ENCODE results near the gene PRMT7. TPM values are rescaled to one million over a fixed set of nuclear protein-coding genes. Genes with fewer than 3 reads are reported as not detected.

Gene PRMT7
- total RNA-seq, 1 experiment from 2014 or later, result 44.6 TPM

DNA sequence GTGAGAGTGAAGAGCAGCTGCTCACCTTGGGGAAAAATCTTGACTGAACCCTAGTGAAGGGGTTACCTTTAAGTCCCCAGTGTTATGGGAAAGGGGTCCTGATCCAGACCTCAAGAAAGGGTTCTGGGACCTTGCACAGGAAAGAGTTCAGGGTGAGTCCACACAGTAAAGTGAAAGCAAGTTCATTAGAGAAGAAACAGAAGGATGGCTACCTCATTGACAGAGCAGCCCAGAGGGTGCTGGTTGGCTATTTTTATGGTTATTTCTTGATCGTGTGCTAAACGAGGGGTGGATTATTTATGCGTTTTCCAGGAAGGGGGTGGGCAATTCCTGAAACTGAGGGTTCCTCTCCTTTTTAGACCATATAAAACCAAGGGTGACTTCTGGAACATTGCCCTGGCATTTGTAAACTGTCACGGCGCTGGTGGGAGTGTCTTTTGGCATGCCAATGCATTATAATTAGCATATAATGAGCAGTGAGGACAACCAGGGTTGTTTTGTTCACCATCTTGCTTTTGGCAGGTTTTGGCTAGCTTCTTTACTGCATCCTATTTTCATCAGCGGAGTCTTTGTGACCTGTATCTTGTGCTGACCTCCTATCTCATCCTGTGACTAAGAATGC lies 79.0 kb downstream of the PRMT7 start:
- DNase-seq, result no peak
- Histone ChIP-seq H3K27ac (ENCODE audit: low read length) (no peak overlapping the region), H3K9me2 (replicated peaks; ENCODE audit: insufficient read depth, low read length) (no peaks in the 10 kb centered on the region), H3K4me3 (ENCODE audit: low read length) (no peak overlapping the region), H2AFZ (ENCODE audit: low read length) (no peak overlapping the region), H3K9me3 (ENCODE audit: low read length) (no peaks in the 10 kb centered on the region), H4K20me1 (ENCODE audit: insufficient read depth, low read depth, low read length) (no peaks in the 10 kb centered on the region), H3K4me2 (ENCODE audit: low read depth, low read length, poor library complexity, severe bottlenecking) (no peak overlapping the region), H3K36me3 (ENCODE audit: insufficient read depth, low read length) (no peaks in the 10 kb centered on the region), H3K27me3 (ENCODE audit: low read length) (no peaks in the 10 kb centered on the region), H3K79me2 (ENCODE audit: low read length) (no peaks in the 10 kb centered on the region), H3K4me1 (ENCODE audit: low read length) (peaks cover 12% of the 10 kb centered on the region), H3K9ac (ENCODE audit: low read length) (no peak overlapping the region)

DNA sequence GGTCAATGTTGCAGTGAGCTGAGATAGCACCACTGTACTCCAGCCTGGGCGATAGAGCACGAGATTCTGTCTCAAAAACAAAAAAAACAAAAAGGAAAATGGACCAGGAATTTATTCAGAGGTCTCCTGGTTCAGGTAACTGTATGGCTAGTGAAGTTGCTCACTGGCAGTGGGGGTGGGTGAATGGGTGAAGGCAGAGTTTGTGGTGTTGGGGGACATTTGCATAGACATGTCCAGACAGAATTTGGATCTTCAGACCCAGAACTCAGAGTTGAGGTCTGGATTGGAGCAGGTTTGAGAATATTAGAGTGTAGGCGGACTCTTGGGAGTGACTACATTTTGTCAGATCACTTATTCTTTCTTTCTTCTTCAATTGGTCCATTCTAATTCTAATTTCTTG lies 82.5 kb downstream of the PRMT7 start:
- H3K9ac ChIP-seq (ENCODE audit: low read length), result no peak overlapping the region
- no peaks in the 10 kb centered on the region for H3K27me3 ChIP-seq (ENCODE audit: low read length)
- H3K9me3 ChIP-seq (ENCODE audit: low read length), result no peaks in the 10 kb centered on the region
- H4K20me1 ChIP-seq (ENCODE audit: insufficient read depth, low read depth, low read length), result no peaks in the 10 kb centered on the region
- H3K9me2 ChIP-seq (replicated peaks; ENCODE audit: insufficient read depth, low read length), result no peaks in the 10 kb centered on the region
- H3K27ac ChIP-seq (ENCODE audit: low read length), result no peak overlapping the region
- no peak overlapping the region for H2AFZ ChIP-seq (ENCODE audit: low read length)
- DNase-seq, result no peak
- H3K79me2 ChIP-seq (ENCODE audit: low read length), result no peaks in the 10 kb centered on the region
- H3K36me3 ChIP-seq (ENCODE audit: insufficient read depth, low read length), result no peaks in the 10 kb centered on the region
- H3K4me3 ChIP-seq (ENCODE audit: low read length), result no peak overlapping the region
- H3K4me2 ChIP-seq (ENCODE audit: low read depth, low read length, poor library complexity, severe bottlenecking), result no peak overlapping the region
- peaks cover 12% of the 10 kb centered on the region for H3K4me1 ChIP-seq (ENCODE audit: low read length)

DNA sequence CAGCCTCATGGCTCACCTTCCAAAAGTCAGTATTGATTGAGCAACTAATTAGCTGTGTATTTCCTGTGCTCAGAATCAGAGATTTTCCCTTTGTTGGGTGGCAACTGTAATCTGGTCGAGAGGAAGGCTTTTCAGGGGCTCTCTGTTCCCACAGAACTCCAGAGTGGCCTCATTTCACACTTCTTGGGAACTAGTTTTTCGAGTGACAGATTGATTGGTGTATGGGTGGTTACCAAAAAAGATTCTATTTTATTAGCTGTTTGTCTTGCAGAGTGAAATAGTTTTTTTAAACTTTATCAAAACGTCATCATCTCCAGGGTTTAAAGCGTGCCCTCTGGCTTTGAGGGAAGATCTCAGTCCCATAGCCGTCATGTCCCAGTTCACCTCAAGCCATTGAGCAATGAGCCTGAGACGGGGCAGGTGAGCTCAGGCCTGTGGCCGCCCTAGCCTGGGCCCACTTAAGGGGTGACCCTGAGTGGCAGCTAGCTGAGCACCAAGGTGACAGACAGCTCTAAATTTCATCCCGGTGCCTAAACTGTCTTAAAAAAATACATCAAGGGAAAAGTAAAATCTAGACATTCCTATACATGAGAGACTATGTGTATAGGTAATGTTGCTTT lies 84.5 kb downstream of the PRMT7 start:
- Histone ChIP-seq H3K9me3 (ENCODE audit: low read length) (no peaks in the 10 kb centered on the region), H3K27ac (ENCODE audit: low read length) (no peak overlapping the region), H3K9ac (ENCODE audit: low read length) (no peak overlapping the region), H2AFZ (ENCODE audit: low read length) (no peak overlapping the region), H4K20me1 (ENCODE audit: insufficient read depth, low read depth, low read length) (no peaks in the 10 kb centered on the region), H3K36me3 (ENCODE audit: insufficient read depth, low read length) (no peaks in the 10 kb centered on the region), H3K4me1 (ENCODE audit: low read length) (peaks cover 12% of the 10 kb centered on the region), H3K27me3 (ENCODE audit: low read length) (no peaks in the 10 kb centered on the region), H3K79me2 (ENCODE audit: low read length) (no peaks in the 10 kb centered on the region), H3K4me3 (ENCODE audit: low read length) (no peak overlapping the region), H3K9me2 (replicated peaks; ENCODE audit: insufficient read depth, low read length) (no peaks in the 10 kb centered on the region), H3K4me2 (ENCODE audit: low read depth, low read length, poor library complexity, severe bottlenecking) (no peak overlapping the region)
- no peak for DNase-seq

DNA sequence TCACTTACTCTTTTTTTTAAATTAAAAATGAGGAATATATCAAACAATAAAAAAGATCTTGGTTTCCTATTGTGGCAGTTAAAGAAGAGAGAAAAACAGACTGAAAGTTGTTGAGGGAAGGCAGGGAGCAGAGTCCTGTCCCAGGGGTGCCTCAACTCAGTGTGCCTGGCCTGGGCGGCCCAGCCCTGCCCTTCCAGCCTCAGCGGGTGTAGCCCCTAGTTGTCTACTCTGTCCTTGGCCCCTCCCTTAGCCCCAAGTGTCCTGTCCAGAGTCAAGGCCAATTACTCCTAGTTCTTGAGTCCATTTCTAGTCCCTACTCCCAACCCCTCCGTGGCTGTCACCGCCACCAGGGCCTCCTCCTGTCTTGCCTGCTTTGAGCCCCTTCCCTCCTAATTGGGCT lies 85.0 kb downstream of the PRMT7 start:
- Histone ChIP-seq H3K9ac (ENCODE audit: low read length) (no peak overlapping the region), H2AFZ (ENCODE audit: low read length) (no peak overlapping the region), H3K9me2 (replicated peaks; ENCODE audit: insufficient read depth, low read length) (no peaks in the 10 kb centered on the region)

DNA sequence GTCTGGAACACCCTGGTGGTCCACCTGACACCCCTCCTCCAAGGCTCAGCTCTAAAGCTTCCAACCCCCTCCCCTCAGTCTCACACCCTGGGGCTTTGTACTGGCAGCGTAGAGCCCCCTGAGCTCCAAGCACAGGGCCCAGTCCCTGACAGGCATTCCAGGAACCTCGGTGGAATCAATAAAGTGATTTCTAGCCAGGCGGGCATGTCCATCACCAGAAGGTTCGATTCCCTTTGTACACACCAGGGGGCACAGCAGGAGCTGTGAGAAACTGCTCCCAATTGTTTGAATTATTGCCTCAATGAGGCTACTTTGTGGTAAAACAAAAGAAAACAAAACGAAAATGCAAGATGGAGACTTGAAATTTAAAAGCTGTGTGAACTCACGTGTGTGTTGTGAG lies 85.7 kb downstream of the PRMT7 start:
- no peaks in the 10 kb centered on the region for H3K9me2 ChIP-seq (replicated peaks; ENCODE audit: insufficient read depth, low read length)
- no peaks in the 10 kb centered on the region for H3K9me3 ChIP-seq (ENCODE audit: low read length)
- no peak overlapping the region for H3K4me2 ChIP-seq (ENCODE audit: low read depth, low read length, poor library complexity, severe bottlenecking)
- peaks cover 12% of the 10 kb centered on the region for H3K4me1 ChIP-seq (ENCODE audit: low read length)
- H3K79me2 ChIP-seq (ENCODE audit: low read length), result no peaks in the 10 kb centered on the region
- no peak overlapping the region for H2AFZ ChIP-seq (ENCODE audit: low read length)
- H4K20me1 ChIP-seq (ENCODE audit: insufficient read depth, low read depth, low read length), result no peaks in the 10 kb centered on the region
- no peak overlapping the region for H3K27ac ChIP-seq (ENCODE audit: low read length)
- no peak overlapping the region for H3K9ac ChIP-seq (ENCODE audit: low read length)
- no peaks in the 10 kb centered on the region for H3K36me3 ChIP-seq (ENCODE audit: insufficient read depth, low read length)
- H3K4me3 ChIP-seq (ENCODE audit: low read length), result no peak overlapping the region
- H3K27me3 ChIP-seq (ENCODE audit: low read length), result no peaks in the 10 kb centered on the region
- peak; percentile 82 for DNase-seq

More for the DNA sequence above, 85.0 kb downstream of the PRMT7 start:
- no peak for DNase-seq
- H3K9me3 ChIP-seq (ENCODE audit: low read length), result no peaks in the 10 kb centered on the region
- no peaks in the 10 kb centered on the region for H4K20me1 ChIP-seq (ENCODE audit: insufficient read depth, low read depth, low read length)
- H3K79me2 ChIP-seq (ENCODE audit: low read length), result no peaks in the 10 kb centered on the region
- H3K4me3 ChIP-seq (ENCODE audit: low read length), result no peak overlapping the region
- no peak overlapping the region for H3K4me2 ChIP-seq (ENCODE audit: low read depth, low read length, poor library complexity, severe bottlenecking)
- H3K4me1 ChIP-seq (ENCODE audit: low read length), result peaks cover 12% of the 10 kb centered on the region
- no peak overlapping the region for H3K27ac ChIP-seq (ENCODE audit: low read length)
- no peaks in the 10 kb centered on the region for H3K36me3 ChIP-seq (ENCODE audit: insufficient read depth, low read length)
- no peaks in the 10 kb centered on the region for H3K27me3 ChIP-seq (ENCODE audit: low read length)

DNA sequence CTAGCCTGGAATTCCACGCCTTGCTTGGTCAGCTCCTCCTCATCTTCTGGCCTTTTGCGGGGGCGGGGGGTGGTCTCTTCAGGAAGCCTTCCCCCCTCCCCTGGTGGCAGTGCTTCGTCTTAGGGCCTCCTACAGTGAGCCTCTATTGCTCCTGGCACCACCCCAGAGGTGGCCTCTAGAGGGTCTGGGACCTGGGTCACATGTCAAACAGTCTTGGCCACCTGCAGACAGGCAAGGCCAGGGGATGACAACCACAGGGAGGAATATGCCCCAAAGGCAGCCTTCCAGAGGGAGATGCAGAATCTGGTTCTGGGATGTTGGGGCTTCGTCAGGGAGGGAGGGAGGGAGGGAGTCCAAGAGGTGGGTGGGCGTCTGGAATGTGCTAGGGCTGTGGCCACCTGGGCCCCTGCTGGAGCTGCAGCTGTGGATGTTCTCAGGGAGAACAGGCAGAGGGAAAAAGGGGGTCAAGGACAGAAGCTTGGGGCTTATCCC lies 86.9 kb downstream of the PRMT7 start:
- H3K9ac ChIP-seq (ENCODE audit: low read length), result no peak overlapping the region
- H3K4me2 ChIP-seq (ENCODE audit: low read depth, low read length, poor library complexity, severe bottlenecking), result no peak overlapping the region
- no peak for DNase-seq
- no peak overlapping the region for H3K4me3 ChIP-seq (ENCODE audit: low read length)
- no peak overlapping the region for H3K27ac ChIP-seq (ENCODE audit: low read length)
- no peaks in the 10 kb centered on the region for H3K79me2 ChIP-seq (ENCODE audit: low read length)
- no peaks in the 10 kb centered on the region for H3K9me2 ChIP-seq (replicated peaks; ENCODE audit: insufficient read depth, low read length)
- no peaks in the 10 kb centered on the region for H3K9me3 ChIP-seq (ENCODE audit: low read length)
- peaks cover 12% of the 10 kb centered on the region for H3K4me1 ChIP-seq (ENCODE audit: low read length)
- no peaks in the 10 kb centered on the region for H3K27me3 ChIP-seq (ENCODE audit: low read length)
- H3K36me3 ChIP-seq (ENCODE audit: insufficient read depth, low read length), result no peaks in the 10 kb centered on the region
- H2AFZ ChIP-seq (ENCODE audit: low read length), result no peak overlapping the region
- no peaks in the 10 kb centered on the region for H4K20me1 ChIP-seq (ENCODE audit: insufficient read depth, low read depth, low read length)

DNA sequence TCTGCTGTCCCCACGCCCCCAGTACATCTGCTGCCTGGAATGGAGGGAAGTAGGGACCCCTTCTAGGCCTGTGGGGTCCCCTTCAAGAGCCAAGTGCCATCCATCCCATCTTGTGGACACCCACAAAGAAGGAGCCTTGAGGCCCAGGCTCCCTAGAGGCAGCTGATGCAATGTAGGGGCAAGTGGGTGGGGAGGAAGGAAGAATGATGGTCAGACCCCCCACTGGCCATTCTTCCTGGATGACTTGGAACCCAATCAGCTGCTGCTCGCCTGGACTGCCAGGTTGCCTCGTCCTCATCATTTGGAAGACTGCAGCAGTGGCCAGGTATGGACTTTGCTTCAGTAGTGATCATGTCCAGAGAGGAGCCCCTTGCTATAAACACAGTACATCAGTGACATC lies 88.6 kb downstream of the PRMT7 start:
- H3K79me2 ChIP-seq (ENCODE audit: low read length), result no peaks in the 10 kb centered on the region
- H2AFZ ChIP-seq (ENCODE audit: low read length), result no peak overlapping the region
- no peak overlapping the region for H3K27ac ChIP-seq (ENCODE audit: low read length)
- H3K9me2 ChIP-seq (replicated peaks; ENCODE audit: insufficient read depth, low read length), result no peaks in the 10 kb centered on the region
- H4K20me1 ChIP-seq (ENCODE audit: insufficient read depth, low read depth, low read length), result no peaks in the 10 kb centered on the region
- no peak overlapping the region for H3K9ac ChIP-seq (ENCODE audit: low read length)
- no peaks in the 10 kb centered on the region for H3K36me3 ChIP-seq (ENCODE audit: insufficient read depth, low read length)
- H3K4me3 ChIP-seq (ENCODE audit: low read length), result no peak overlapping the region
- H3K27me3 ChIP-seq (ENCODE audit: low read length), result no peaks in the 10 kb centered on the region
- no peak for DNase-seq
- H3K4me1 ChIP-seq (ENCODE audit: low read length), result peaks cover 9% of the 10 kb centered on the region
- no peak overlapping the region for H3K4me2 ChIP-seq (ENCODE audit: low read depth, low read length, poor library complexity, severe bottlenecking)
- no peaks in the 10 kb centered on the region for H3K9me3 ChIP-seq (ENCODE audit: low read length)

DNA sequence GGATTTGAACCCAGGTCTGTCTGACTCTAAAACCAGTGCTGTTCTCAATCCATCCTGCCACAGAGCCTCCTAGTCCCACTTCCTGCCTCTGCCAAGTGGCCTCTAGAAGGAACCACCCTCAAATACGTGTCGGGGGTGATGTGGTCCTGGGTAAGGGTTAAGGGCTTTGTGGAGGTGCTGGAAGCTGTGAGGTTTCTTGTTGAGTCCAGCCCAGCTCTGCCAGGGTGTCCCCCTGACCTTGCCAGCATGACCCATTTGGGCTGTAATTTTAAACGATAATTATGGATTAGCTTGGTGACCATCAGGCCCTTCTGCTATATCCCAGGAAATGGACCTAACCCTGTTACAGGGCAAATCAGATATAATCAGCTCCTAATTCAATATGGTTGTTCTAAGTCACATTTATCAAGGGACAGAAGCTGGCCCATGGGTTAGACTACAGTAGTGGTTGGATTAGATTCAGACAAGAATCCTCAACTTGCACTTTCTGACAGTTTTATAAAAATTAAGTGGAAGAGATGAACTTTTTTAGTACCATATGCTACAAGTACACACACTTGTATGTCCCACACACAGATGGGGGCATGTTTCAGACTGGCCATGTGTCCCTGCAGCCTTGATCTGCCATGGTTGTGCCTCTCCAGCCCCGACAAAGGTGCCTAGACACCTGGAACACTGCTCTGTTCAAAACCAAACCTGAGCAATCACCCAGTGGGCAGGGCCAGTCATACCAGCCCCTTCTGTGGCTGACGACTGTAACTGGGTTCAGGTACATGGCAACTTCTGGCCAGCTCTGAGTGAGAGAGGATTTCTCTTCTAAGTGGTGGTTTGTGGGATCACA lies 89.5 kb downstream of the PRMT7 start:
- Histone ChIP-seq H3K79me2 (ENCODE audit: low read length) (no peaks in the 10 kb centered on the region), H3K27me3 (ENCODE audit: low read length) (no peaks in the 10 kb centered on the region), H2AFZ (ENCODE audit: low read length) (no peak overlapping the region), H3K4me3 (ENCODE audit: low read length) (no peak overlapping the region), H3K9me2 (replicated peaks; ENCODE audit: insufficient read depth, low read length) (no peaks in the 10 kb centered on the region), H4K20me1 (ENCODE audit: insufficient read depth, low read depth, low read length) (no peaks in the 10 kb centered on the region), H3K36me3 (ENCODE audit: insufficient read depth, low read length) (no peaks in the 10 kb centered on the region), H3K4me1 (ENCODE audit: low read length) (peaks cover 9% of the 10 kb centered on the region), H3K9ac (ENCODE audit: low read length) (no peak overlapping the region), H3K4me2 (ENCODE audit: low read depth, low read length, poor library complexity, severe bottlenecking) (no peak overlapping the region), H3K27ac (ENCODE audit: low read length) (no peak overlapping the region), H3K9me3 (ENCODE audit: low read length) (no peaks in the 10 kb centered on the region)
- DNase-seq, result no peak
